ENCODE measurements around the gene GPC5. TPM values are rescaled to one million over a fixed set of nuclear protein-coding genes. Genes with fewer than 3 reads are reported as not detected.

Gene GPC5
- total RNA-seq, 1 experiment from 2014 or later = not detected

DNA sequence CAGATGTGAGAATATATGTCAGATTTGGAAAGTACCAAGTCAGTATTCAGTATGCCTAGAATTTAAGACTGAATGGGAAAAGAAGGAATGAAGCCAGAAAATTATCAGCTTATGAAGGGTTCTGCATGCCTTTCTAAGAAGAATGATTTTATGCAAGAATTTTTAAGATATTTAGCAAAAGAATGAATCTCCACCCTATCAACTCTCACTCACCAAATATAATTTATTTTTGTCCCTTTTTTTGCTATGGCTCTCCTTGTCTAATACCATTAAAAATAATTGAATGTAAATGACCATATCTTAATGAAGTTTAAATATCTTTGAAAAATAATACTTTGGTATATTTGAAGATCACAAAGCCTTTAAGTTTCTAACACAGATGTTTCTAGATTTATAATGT, 1215.5 kb downstream of the GPC5 start:
- Mint-ChIP-seq H3K4me3 (ENCODE audit: low read depth, unreplicated experiment) (no peak overlapping the region), H3K9me3 (ENCODE audit: low read depth, unreplicated experiment) (peaks cover 2% of the 10 kb centered on the region), H3K27me3 (ENCODE audit: unreplicated experiment) (no peaks in the 10 kb centered on the region), H3K27ac (ENCODE audit: unreplicated experiment) (no peak overlapping the region), H3K4me1 (ENCODE audit: low read depth, unreplicated experiment) (no peaks in the 10 kb centered on the region), H3K36me3 (ENCODE audit: insufficient read depth, unreplicated experiment) (no peaks in the 10 kb centered on the region)
- TF ChIP-seq, protein P1, sequence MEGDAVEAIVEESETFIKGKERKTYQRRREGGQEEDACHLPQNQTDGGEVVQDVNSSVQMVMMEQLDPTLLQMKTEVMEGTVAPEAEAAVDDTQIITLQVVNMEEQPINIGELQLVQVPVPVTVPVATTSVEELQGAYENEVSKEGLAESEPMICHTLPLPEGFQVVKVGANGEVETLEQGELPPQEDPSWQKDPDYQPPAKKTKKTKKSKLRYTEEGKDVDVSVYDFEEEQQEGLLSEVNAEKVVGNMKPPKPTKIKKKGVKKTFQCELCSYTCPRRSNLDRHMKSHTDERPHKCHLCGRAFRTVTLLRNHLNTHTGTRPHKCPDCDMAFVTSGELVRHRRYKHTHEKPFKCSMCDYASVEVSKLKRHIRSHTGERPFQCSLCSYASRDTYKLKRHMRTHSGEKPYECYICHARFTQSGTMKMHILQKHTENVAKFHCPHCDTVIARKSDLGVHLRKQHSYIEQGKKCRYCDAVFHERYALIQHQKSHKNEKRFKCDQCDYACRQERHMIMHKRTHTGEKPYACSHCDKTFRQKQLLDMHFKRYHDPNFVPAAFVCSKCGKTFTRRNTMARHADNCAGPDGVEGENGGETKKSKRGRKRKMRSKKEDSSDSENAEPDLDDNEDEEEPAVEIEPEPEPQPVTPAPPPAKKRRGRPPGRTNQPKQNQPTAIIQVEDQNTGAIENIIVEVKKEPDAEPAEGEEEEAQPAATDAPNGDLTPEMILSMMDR (IDR thresholded peaks at IDR 0.05; ENCODE audit: unreplicated experiment) = no peak
- BruUV-seq (replicated peaks) = no TSS peak
- intact Hi-C loops (cut with micrococcal nuclease; ENCODE audit: unreplicated experiment) = no loop called here
- CTCF ChIA-PET = no interaction called here
- DNase-seq = no peak

DNA sequence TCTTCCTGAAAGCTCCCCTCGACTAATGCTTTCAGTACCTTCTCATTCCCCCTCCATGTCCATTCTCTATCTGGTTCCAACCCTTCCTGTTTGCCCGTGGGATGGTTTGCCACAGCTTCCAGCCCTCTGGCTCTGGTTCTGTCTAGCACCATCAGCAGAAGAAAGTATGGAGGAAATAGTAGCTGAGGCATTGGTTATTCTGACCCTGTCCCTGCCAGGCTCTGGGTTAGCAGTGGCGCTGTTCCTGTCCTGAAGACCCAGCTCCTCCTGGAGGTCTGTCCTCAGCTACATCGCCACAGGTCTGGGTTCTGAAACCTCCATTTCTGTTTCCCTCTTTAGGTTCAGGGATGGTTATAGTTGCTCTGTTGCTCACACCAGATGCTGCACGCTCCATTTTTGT, 1223.6 kb downstream of the GPC5 start:
- H3K9me3 Mint-ChIP-seq (ENCODE audit: low read depth, unreplicated experiment) = peaks cover 2% of the 10 kb centered on the region
- H3K27ac Mint-ChIP-seq (ENCODE audit: unreplicated experiment) = no peak overlapping the region
- no peaks in the 10 kb centered on the region for H3K4me1 Mint-ChIP-seq (ENCODE audit: low read depth, unreplicated experiment)

DNA sequence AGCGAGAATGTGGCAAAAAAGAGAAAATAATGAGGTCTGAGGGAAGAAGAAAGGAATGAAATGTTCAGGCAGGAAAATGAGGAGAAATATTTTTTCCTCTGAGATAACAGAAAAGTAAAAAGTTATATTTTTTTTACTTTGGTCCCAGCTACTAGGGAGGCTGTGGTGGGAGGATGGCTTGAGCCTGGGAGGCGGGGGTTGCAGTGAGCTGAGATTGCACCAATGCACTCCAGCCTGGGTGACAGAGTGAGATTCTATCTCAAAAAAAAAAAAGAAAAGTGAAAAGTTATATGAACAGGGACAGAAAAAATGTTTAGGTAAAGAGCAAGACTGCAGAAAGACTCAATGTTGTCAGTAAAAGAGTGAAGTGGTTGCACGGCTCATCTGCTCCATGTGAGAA, 1224.5 kb downstream of the GPC5 start:
- CTCF ChIA-PET = no interaction called here
- intact Hi-C loops (cut with micrococcal nuclease; ENCODE audit: unreplicated experiment) = no loop called here
- BruUV-seq (replicated peaks) = no TSS peak
- no peaks in the 10 kb centered on the region for H3K27me3 Mint-ChIP-seq (ENCODE audit: unreplicated experiment)
- H3K9me3 Mint-ChIP-seq (ENCODE audit: low read depth, unreplicated experiment) = no peaks in the 10 kb centered on the region
- H3K4me1 Mint-ChIP-seq (ENCODE audit: low read depth, unreplicated experiment) = no peaks in the 10 kb centered on the region
- TF ChIP-seq, protein P1 (IDR thresholded peaks at IDR 0.05; ENCODE audit: unreplicated experiment) = no peak
- DNase-seq = no peak
- no peak overlapping the region for H3K4me3 Mint-ChIP-seq (ENCODE audit: low read depth, unreplicated experiment)
- no peaks in the 10 kb centered on the region for H3K36me3 Mint-ChIP-seq (ENCODE audit: insufficient read depth, unreplicated experiment)
- H3K27ac Mint-ChIP-seq (ENCODE audit: unreplicated experiment) = no peak overlapping the region

More for the DNA sequence above, 1223.6 kb downstream of the GPC5 start:
- Mint-ChIP-seq H3K4me3 (ENCODE audit: low read depth, unreplicated experiment) (no peak overlapping the region), H3K36me3 (ENCODE audit: insufficient read depth, unreplicated experiment) (no peaks in the 10 kb centered on the region), H3K27me3 (ENCODE audit: unreplicated experiment) (no peaks in the 10 kb centered on the region)
- TF ChIP-seq, protein P1 (IDR thresholded peaks at IDR 0.05; ENCODE audit: unreplicated experiment) = no peak
- intact Hi-C loops (cut with micrococcal nuclease; ENCODE audit: unreplicated experiment) = no loop called here
- no TSS peak for BruUV-seq (replicated peaks)
- DNase-seq = no peak
- CTCF ChIA-PET = no interaction called here

GRCh38 chr13:92626274-92626673, 1227.9 kb downstream of the GPC5 start:
- H3K4me1 Mint-ChIP-seq (ENCODE audit: low read depth, unreplicated experiment) = no peaks in the 10 kb centered on the region
- H3K27me3 Mint-ChIP-seq (ENCODE audit: unreplicated experiment) = no peaks in the 10 kb centered on the region
- CTCF ChIA-PET = no interaction called here
- H3K27ac Mint-ChIP-seq (ENCODE audit: unreplicated experiment) = no peak overlapping the region
- intact Hi-C loops (cut with micrococcal nuclease; ENCODE audit: unreplicated experiment) = no loop called here
- H3K9me3 Mint-ChIP-seq (ENCODE audit: low read depth, unreplicated experiment) = no peaks in the 10 kb centered on the region
- no peak overlapping the region for H3K4me3 Mint-ChIP-seq (ENCODE audit: low read depth, unreplicated experiment)
- DNase-seq = no peak
- no TSS peak for BruUV-seq (replicated peaks)
- TF ChIP-seq, protein P1 (IDR thresholded peaks at IDR 0.05; ENCODE audit: unreplicated experiment) = no peak
- H3K36me3 Mint-ChIP-seq (ENCODE audit: insufficient read depth, unreplicated experiment) = no peaks in the 10 kb centered on the region
